Right lobe of liver (tissue), 4 donors: ENCODE measurements around the gene AEBP1.

ENCODE experiments used
- CTCF ChIP-seq, 4 donors: fragments of 200-600 bp in 3 of 4; fragments of 450-650 bp in 1 of 4; IDR thresholded peaks; one replicate each; pipeline versions ENCODE4 v1.5.1 to v1.8.0; 2016 to 2022; ENCODE audit warnings: antibody characterized with exemption in 4 of 4, mild to moderate bottlenecking in 2 of 4
- POLR2A ChIP-seq: fragments of 450-650 bp; IDR thresholded peaks from one replicate; pipeline ENCODE4 v1.6.1; 2017; ENCODE audit warnings: antibody characterized with exemption, mild to moderate bottlenecking
- donor health status: DM: no; HTN: no; CAD: no.
- donor health status: DM: no; HTN: no; CAD: no.
- donor health status: DM: no; HTN: yes; CAD: no.

GRCh38 chr7:44114586-44115310, 10.6 kb downstream of the AEBP1 start:
- TF ChIP-seq POLR2A, result no peak
- TF ChIP-seq CTCF (IDR thresholded peaks at IDR 0.05), result no peak
